Neutrophil (primary cell): ENCODE results near the gene TNPO3.

ENCODE experiments used
- H3K27ac ChIP-seq: fragments of 200-600 bp; sonication (generic); 2 replicates; pipeline ENCODE4 v1.5.1; 2016; ENCODE audit warnings: mild to moderate bottlenecking, moderate library complexity
- H3K27me3 ChIP-seq: fragments of 200-600 bp; sonication (generic); 2 replicates; pipeline ENCODE4 v1.6.0; 2016; ENCODE audit warnings: mild to moderate bottlenecking
- H3K36me3 ChIP-seq: fragments of 200-600 bp; sonication (generic); 2 replicates; pipeline ENCODE4 v1.5.1; 2017
- H3K4me1 ChIP-seq, 2 experiments: fragments of 200-600 bp in 1 of 2; sonication (generic) in 1 of 2; 1 replicate in 1 of 2; 2 replicates in 1 of 2; pipeline versions ENCODE4 v1.5.1 to v1.6.1; 2013 to 2016; ENCODE audit warnings: low read depth in 1 of 2, low read length in 1 of 2, mild to moderate bottlenecking in 1 of 2, moderate library complexity in 1 of 2; ENCODE audit not compliant: control insufficient read depth in 1 of 2, insufficient read depth in 1 of 2
- H3K4me3 ChIP-seq, 2 experiments: fragments of 200-600 bp in 1 of 2; sonication (generic) in 1 of 2; 1 replicate in 1 of 2; 2 replicates in 1 of 2; pipeline ENCODE4 v1.5.1; 2013 to 2016; ENCODE audit warnings: low read depth in 1 of 2, low read length in 1 of 2, mild to moderate bottlenecking in 1 of 2, moderate library complexity in 1 of 2
- H3K9me3 ChIP-seq: fragments of 200-600 bp; sonication (generic); 2 replicates; pipeline ENCODE4 v1.5.1; 2016
- TF ChIP-seq, protein P1 (sequence below): fragments of 200-600 bp; sonication (generic); IDR thresholded peaks from 2 replicates; pipeline ENCODE4 v1.5.1; 2016; ENCODE audit warnings: antibody characterized with exemption

The TNPO3 gene

DNA sequence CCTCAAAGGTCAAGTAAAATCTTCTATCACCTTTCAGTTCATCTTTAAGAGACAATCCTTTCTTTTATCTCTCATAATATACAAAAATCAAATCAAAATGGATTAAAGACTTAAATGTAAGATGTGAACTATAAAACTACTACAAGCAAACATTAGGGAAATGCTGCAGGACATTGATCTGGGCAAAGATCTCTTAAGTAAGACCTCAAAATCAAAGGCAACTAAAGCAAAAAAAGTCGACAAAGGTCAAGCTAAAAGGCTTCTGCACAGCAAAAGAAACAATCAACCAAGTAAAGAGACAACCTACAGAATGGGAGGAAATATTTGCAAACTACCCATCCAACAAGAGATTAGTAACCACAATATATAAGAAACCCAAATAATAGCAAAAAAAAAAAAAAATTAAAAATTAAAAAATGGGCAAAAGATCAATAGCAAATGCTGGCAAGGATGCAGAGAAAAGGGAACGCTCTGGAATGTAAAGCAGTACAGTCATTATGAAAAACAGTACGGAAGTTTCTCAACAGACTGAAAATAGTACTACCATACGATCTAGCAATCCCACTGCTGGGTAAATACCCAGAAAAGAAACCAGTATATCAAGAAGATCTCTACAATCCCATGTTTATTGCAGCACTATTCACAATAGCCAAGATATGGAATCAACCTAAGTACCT is 41.7 kb downstream of the TNPO3 start:
- Histone ChIP-seq H3K27ac (peak overlapping the region; percentile 77), H3K27me3 (no peaks in the 10 kb centered on the region), H3K36me3 (peaks cover 56% of the 10 kb centered on the region), H3K4me1 (peaks cover 38 to 43% of the 10 kb centered on the region in 2 experiments), H3K4me3 (no peak overlapping the region), H3K9me3 (no peaks in the 10 kb centered on the region)
- TF ChIP-seq, protein P1, sequence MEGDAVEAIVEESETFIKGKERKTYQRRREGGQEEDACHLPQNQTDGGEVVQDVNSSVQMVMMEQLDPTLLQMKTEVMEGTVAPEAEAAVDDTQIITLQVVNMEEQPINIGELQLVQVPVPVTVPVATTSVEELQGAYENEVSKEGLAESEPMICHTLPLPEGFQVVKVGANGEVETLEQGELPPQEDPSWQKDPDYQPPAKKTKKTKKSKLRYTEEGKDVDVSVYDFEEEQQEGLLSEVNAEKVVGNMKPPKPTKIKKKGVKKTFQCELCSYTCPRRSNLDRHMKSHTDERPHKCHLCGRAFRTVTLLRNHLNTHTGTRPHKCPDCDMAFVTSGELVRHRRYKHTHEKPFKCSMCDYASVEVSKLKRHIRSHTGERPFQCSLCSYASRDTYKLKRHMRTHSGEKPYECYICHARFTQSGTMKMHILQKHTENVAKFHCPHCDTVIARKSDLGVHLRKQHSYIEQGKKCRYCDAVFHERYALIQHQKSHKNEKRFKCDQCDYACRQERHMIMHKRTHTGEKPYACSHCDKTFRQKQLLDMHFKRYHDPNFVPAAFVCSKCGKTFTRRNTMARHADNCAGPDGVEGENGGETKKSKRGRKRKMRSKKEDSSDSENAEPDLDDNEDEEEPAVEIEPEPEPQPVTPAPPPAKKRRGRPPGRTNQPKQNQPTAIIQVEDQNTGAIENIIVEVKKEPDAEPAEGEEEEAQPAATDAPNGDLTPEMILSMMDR = no peak

DNA sequence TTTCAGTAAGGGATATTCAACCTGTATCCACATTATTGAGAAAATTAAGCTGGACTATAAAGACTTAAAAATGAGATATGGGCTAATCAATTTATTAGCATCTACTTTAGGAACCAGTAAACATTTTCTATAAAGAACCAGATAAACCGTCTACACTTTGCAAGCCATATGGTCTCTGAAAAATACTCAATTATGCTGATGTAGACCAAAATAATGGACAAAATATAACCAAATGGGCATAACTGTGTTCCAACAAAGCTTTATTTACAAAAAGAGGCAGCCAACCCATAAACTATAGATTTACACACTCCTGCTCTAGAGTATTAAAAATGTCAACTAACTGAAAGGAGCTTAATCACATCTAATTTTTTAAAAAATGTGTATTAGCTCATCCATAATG is 42.3 kb downstream of the TNPO3 start:
- Histone ChIP-seq H3K36me3 (peaks cover 56% of the 10 kb centered on the region), H3K9me3 (no peaks in the 10 kb centered on the region), H3K27me3 (no peaks in the 10 kb centered on the region), H3K4me1 (peaks cover 38 to 43% of the 10 kb centered on the region in 2 experiments), H3K27ac (peak overlapping the region; percentile 77), H3K4me3 (no peak overlapping the region)
- TF ChIP-seq, protein P1 = no peak

DNA sequence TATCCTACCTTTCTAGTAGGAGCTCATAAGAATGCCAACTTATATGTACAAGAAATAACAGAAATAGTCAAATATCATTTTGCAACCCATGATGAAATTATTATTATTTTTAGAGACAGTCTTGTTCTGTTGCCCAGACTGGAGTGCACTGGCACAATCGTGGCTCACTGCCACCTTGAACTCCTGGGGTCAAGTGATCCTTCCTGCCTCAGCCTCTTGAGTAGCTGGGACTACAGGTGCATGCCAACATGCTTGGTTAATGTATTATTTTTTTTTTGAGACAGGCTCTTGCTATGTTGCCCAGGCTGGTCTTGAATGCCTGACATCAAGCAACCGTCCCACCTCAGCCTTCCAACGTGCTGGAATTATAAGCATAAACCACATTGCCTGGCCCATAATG is 44.8 kb downstream of the TNPO3 start:
- Histone ChIP-seq H3K9me3 (no peaks in the 10 kb centered on the region), H3K27ac (no peak overlapping the region), H3K4me1 (peaks cover 32 to 39% of the 10 kb centered on the region in 2 experiments), H3K36me3 (peaks cover 49% of the 10 kb centered on the region), H3K4me3 (no peak overlapping the region), H3K27me3 (no peaks in the 10 kb centered on the region)
- TF ChIP-seq, protein P1 = no peak

DNA sequence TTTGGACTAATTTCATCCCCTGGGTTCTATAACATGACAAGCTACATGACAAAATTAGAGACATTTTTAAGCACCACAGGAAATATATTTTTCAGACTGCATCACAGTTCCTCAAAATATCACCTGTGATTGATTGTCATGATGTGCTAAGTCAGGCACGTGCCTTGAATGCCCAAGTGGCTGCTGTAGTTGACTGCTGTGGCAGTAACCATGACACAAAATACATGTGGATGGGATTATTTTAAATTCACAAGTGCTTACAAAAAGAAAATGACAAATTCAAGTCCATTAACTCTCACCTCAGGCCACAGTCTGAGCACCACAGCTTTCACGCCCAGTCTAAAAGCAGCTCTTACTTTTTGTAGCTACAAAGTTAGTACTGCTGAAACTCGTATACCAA is 45.5 kb downstream of the TNPO3 start:
- TF ChIP-seq, protein P1 = no peak
- H3K27me3 ChIP-seq = no peaks in the 10 kb centered on the region
- peaks cover 26 to 32% of the 10 kb centered on the region in 2 experiments for H3K4me1 ChIP-seq
- H3K27ac ChIP-seq = peak overlapping the region; percentile 34
- peaks cover 51% of the 10 kb centered on the region for H3K36me3 ChIP-seq
- H3K9me3 ChIP-seq = no peaks in the 10 kb centered on the region
- no peak overlapping the region for H3K4me3 ChIP-seq

DNA sequence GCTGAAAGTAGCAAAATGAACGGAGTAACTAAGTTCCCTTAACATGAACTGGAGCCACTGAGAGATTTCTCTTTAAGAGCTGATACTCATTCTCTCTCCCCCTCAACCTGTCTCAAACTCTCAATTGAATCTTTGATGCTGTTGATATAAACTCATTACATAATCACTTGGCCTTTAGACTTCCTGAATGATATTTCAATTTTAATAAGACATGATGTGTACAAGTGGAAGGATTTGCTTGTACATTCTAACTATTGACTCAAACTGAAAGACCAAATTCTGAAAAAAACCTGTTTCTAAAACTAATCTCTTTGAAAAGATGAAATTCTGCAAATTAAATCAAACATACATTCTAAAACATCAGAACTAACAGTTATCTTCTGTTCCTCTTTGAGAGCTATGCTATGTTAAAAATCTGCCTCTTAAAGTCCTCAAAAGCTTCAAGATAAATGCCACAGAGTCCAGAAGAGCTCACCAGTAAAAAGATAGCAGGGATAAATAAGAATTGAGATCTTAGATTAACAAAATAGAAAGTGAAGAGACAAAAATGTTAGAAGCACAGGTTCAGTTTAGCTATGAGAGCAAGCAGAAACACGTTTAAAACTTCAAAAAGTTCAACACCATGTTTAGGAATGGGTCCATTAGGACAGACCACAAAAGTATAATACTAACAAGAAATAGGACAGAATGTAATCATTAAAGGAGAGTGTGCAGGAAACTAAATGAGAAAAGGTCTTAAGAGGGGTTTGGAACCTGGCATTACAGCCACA is 46.1 kb downstream of the TNPO3 start:
- peaks cover 20 to 26% of the 10 kb centered on the region in 2 experiments for H3K4me1 ChIP-seq
- H3K4me3 ChIP-seq = no peak overlapping the region
- no peaks in the 10 kb centered on the region for H3K9me3 ChIP-seq
- TF ChIP-seq, protein P1 = no peak
- peaks cover 51% of the 10 kb centered on the region for H3K36me3 ChIP-seq
- no peaks in the 10 kb centered on the region for H3K27me3 ChIP-seq
- peak overlapping the region; percentile 34 for H3K27ac ChIP-seq
